HG02938 (cell line): Measurements from ENCODE around the gene ABI3BP.
"Not testable (repeated sequence)": the region's sequence is repeated elsewhere in the genome, so short reads cannot be mapped to it uniquely, and the experiment has no call there.

ENCODE experiments used
- ATAC-seq: cut with Tn5 transposase; IDR thresholded peaks from one replicate; pipeline ENCODE4 v1.9.1; 2021; ENCODE audit warnings: mild to moderate bottlenecking, moderate library complexity; ENCODE audit not compliant: unreplicated experiment

The ABI3BP gene

DNA sequence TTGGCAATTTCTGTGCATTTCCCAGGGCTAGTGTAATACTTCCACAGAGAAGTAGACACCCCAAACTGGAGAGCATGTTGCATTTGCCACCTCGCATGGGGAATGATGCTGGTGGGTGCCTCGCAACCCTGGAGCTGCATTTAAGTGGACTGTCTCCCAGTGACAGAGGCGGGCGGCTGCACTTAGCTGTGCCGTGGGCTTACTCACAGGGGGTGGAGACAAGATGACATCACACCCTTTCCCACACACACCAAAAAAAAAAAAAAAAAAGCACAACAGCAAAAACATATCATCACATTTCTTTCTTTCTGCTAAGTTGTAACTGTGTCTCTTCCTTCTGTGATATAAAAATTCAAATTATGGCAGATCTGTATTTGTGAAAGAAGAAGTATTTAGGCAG lies at the start of gene ABI3BP:
TSS of gene ABI3BP (minus strand) at position 113 of the 400 bp plus-strand sequence. CDS start at position 76, 37 bp downstream.
- ATAC-seq: no peak

GRCh38 chr3:101039285-101039684 lies 46.1 kb upstream of the ABI3BP start:
- no peak for ATAC-seq

GRCh38 chr3:101038880-101039279 lies 45.7 kb upstream of the ABI3BP start:
- ATAC-seq: no peak

- no peak for ATAC-seq
Measured at GRCh38 chr3:101038393-101038792, 45.2 kb upstream of the ABI3BP start.

- ATAC-seq: no peak
Measured at GRCh38 chr3:101037613-101038012, 44.4 kb upstream of the ABI3BP start.

- ATAC-seq: no peak
Measured at GRCh38 chr3:101036676-101037075, 43.5 kb upstream of the ABI3BP start.

GRCh38 chr3:101036213-101036618 lies 43.0 kb upstream of the ABI3BP start:
- no peak for ATAC-seq

GRCh38 chr3:101027286-101027685 lies 34.1 kb upstream of the ABI3BP start:
- ATAC-seq: no peak

GRCh38 chr3:101026881-101027280 lies 33.7 kb upstream of the ABI3BP start:
- no peak for ATAC-seq

- no peak for ATAC-seq
Measured at GRCh38 chr3:101026244-101026643, 33.0 kb upstream of the ABI3BP start.

DNA sequence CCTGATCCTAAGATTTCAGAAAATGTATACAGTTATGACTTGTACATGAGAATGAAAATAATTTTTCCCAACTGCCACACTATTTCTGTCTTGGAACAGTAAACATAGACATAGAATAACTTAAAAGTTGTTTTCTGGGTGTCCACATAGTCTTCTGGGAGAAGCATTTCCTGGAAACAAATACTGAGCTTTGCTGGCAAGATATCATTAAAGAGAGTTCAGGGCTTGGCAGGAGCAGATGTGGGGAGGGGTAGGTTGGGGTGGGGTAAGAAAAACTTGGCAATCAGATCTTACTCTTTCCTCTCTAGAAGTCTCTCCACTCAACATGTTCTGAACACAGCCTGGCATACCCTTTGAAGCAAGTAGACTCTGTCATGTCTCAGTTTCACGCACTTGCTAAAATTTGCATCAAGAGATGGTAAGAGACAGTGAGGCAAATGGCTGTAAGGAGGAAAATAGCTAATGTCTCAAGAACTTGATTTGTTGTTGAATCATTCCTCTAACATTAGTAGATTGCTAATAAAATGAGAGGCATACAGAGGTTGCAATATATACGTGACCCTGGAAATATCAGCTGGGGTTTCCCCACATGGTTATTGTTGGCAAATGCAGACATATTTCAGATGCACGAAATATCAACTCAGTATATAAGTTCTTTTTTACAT lies 27.3 kb upstream of the ABI3BP start:
- ATAC-seq: no peak

DNA sequence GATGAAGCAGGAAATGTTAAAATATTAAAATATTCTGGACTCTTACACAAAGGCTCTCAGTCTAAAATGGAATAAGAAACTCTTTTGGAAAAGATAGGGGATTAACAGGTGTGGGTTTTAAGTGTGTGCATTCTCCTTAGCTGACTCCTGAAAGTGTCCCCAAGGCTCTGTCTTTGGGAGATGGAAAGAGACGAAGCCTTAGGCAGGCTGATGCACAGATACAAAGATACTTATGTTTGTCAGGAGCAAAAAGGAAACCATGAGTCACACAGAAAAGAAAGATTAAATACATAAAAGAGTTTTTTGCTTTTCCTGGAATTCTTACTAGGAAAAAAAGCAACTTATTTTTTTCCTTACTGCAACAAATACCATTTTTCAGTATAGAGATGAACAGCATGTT lies 23.8 kb upstream of the ABI3BP start:
- ATAC-seq: no peak

- not testable (repeated sequence) for ATAC-seq
Measured at GRCh38 chr3:101012312-101012711, 19.1 kb upstream of the ABI3BP start.

DNA sequence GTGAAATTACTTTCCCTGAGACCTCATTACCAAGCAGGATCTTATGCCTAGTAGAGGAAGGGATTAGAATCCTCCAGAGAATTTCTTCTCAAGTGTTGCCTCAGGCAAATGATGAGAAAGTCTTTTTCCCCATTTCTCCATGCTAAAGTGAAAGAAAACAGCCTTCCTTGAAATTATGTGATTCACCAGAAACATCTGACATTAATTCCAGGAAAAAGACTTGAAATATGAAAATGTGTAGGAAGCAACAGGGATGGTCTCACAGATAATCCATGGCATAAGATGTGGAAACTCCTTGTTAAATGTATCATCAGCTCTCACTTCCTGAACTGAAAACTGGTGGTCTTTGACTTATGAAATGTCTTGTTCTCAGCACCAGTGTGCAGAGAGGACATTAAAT lies 17.9 kb upstream of the ABI3BP start:
- ATAC-seq: no peak

- ATAC-seq: no peak
Measured at GRCh38 chr3:101010296-101010695, 17.1 kb upstream of the ABI3BP start.

DNA sequence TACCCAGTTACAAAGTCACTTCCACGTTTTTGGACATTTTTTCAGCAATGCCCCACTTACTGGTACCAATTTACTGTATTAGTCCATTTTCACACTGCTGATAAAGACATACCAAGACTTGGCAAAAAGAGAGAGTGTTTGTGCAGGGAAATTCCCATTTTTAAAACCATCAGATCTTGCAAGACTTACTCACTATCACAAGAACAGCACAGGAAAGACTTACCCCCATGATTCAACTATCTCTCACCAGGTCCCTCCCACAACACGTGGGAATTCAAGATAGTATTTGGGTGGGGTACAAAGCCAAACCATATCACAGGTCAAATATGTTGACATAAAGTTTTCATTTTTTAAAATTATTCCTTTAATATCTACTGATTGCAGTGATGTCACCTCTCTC lies 16.2 kb upstream of the ABI3BP start:
- ATAC-seq: no peak

- no peak for ATAC-seq
Measured at GRCh38 chr3:100999160-100999559, 5.9 kb upstream of the ABI3BP start.

DNA sequence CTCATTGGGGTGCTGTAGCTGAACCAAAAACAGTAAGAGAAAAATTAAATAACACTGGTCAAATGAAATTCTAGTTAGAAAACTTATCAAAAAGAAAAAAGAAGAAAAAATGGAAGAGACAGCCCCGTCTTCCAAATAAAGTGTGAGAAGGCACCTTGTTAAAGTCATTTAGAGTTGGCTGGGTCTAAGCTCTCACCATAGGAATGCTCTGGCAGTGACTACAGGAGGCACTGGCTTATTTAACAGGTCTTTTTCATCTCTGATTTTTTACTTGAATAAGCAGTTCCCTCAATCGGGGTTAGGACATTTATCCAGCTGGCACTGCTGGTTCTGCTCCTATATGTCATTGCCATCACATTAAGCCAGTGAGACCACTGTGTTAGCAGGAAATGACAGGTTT lies 1.6 kb upstream of the ABI3BP start:
- no peak for ATAC-seq

GRCh38 chr3:100994187-100994586 lies 966 bp upstream of the ABI3BP start:
- ATAC-seq: no peak

- no peak for ATAC-seq
Measured at GRCh38 chr3:100992231-100993012, 799 bp downstream of the ABI3BP start.

- no peak for ATAC-seq
Measured at GRCh38 chr3:100988080-100988479, 5.1 kb downstream of the ABI3BP start.

DNA sequence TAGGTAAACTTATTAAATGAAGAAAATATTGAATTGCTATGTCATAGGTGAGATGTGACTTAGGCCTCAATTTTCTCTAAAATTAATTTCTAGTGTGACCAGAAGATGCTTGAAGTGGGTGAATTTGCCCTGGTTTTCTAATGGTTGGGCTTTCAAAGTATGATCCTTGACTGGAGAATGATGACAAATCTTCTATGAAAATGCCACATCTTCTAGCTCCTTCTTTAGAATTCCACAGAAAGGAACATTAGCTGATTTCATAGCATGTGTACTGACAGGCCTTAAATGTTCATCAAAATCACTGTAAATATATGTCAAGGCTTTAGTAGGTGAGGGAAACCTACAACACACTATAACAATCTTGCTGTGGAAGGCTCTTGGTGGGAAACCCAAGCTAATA lies 8.9 kb downstream of the ABI3BP start:
- no peak for ATAC-seq
